Peyer's patch (tissue), 4 donors: ENCODE measurements around the gene TRAPPC2. TPM values are rescaled to one million over a fixed set of nuclear protein-coding genes. Genes with fewer than 3 reads are reported as not detected.

Experiments
- DNase-seq, 3 donors: peaks; one replicate each; pipeline ENCODE4 v3.0.0-alpha.2; 2017 to 2019
- H3K27ac ChIP-seq, 4 donors: fragments of 200-600 bp; sonication (generic); one replicate each; pipeline ENCODE4 v1.5.1; 2016 to 2019
- H3K27me3 ChIP-seq, 2 donors: fragments of 200-600 bp; sonication (generic); one replicate each; pipeline ENCODE4 v1.5.1; 2019
- H3K36me3 ChIP-seq, 3 donors: fragments of 200-600 bp; sonication (generic); one replicate each; pipeline ENCODE4 v1.5.1; 2016 to 2019
- H3K4me1 ChIP-seq, 4 donors: fragments of 200-600 bp; sonication (generic); one replicate each; pipeline ENCODE4 v1.5.1; 2016 to 2019
- H3K4me3 ChIP-seq, 4 donors: fragments of 200-600 bp; sonication (generic); 1 replicate in 3 of 4; 2 replicates in 1 of 4; pipeline ENCODE4 v1.5.1; 2016 to 2019; ENCODE audit warnings: mild to moderate bottlenecking in 1 of 4
- H3K9me3 ChIP-seq, 4 donors: fragments of 200-600 bp; sonication (generic); one replicate each; pipeline ENCODE4 v1.5.1; 2016 to 2019; ENCODE audit warnings: mild to moderate bottlenecking in 1 of 4
- CTCF ChIP-seq, 6 experiments: fragments of 450-650 bp in 4 of 6; fragments of 200-600 bp in 2 of 6; sonication (generic) in 1 of 6; IDR thresholded peaks; one replicate each; pipeline ENCODE4 v1.5.1; 2017 to 2019; ENCODE audit warnings: antibody characterized with exemption in 6 of 6, mild to moderate bottlenecking in 3 of 6, moderate library complexity in 1 of 6
- POLR2A ChIP-seq, 2 donors: fragments of 450-650 bp; IDR thresholded peaks; one replicate each; pipeline ENCODE4 v1.5.1; 2017; ENCODE audit warnings: antibody characterized with exemption in 2 of 2, mild to moderate bottlenecking in 2 of 2, moderate library complexity in 2 of 2
- total RNA-seq, 4 donors: library from RNA; depleted of rRNA; stranded (reverse); fragments of >200 nt; gene quantifications; one replicate each; pipeline ENCODE4 v1.1.0, GENCODE V29; 2016

TRAPPC2 gene
- 10 to 100 TPM; 13.3 to 23.6 (median 18.8) TPM for total RNA-seq

- peak within 1 kb of the TSS; percentile 93 to 96 (median 96) for H3K27ac ChIP-seq
- H3K36me3 ChIP-seq = peaks cover 0 to 2% (median 0%) of the 10 kb centered on the region in 3 donors
- no peaks in the 10 kb centered on the region for H3K4me1 ChIP-seq
- H3K4me3 ChIP-seq = peak within 1 kb of the TSS; percentile 68 to 88 (median 76)
- no peaks in the 10 kb centered on the region for H3K9me3 ChIP-seq
- TF ChIP-seq POLR2A (IDR thresholded peaks at IDR 0.05) = peak; percentile 96 to 99
- TF ChIP-seq CTCF (IDR thresholded peaks at IDR 0.05) = peak in 1 of 6 experiments; percentile 5
- peak; percentile 90 to 99 (median 95) for DNase-seq
- no peaks in the 10 kb centered on the region for H3K27me3 ChIP-seq
Observed at GRCh38 chrX:13734278-13735172, at the start of gene TRAPPC2, which contains the start of gene OFD1. Gene TRAPPC2, minus strand, starts transcription at chrX:13734620. Its CDS starts 14,657 bp downstream, at chrX:13719963. Gene OFD1, plus strand, starts transcription at chrX:13734748. Its CDS starts 324 bp downstream, at chrX:13735072.

- no peak overlapping the region for H3K27ac ChIP-seq
- no peak overlapping the region for H3K4me3 ChIP-seq
- H3K27me3 ChIP-seq = no peaks in the 10 kb centered on the region
- no peaks in the 10 kb centered on the region for H3K36me3 ChIP-seq
- H3K4me1 ChIP-seq = no peaks in the 10 kb centered on the region
- TF ChIP-seq CTCF (IDR thresholded peaks at IDR 0.05) (no peak), POLR2A (IDR thresholded peaks at IDR 0.05) (no peak)
- no peak for DNase-seq
- H3K9me3 ChIP-seq = no peaks in the 10 kb centered on the region
Observed at GRCh38 chrX:13780868-13781427, 46.5 kb upstream of the TRAPPC2 start.

- Histone ChIP-seq H3K4me3 (no peak overlapping the region), H3K9me3 (no peaks in the 10 kb centered on the region), H3K27me3 (no peaks in the 10 kb centered on the region), H3K27ac (no peak overlapping the region), H3K36me3 (no peaks in the 10 kb centered on the region), H3K4me1 (no peaks in the 10 kb centered on the region)
- TF ChIP-seq CTCF (IDR thresholded peaks at IDR 0.05) = no peak
- TF ChIP-seq POLR2A (IDR thresholded peaks at IDR 0.05) = no peak
- no peak for DNase-seq
Observed at GRCh38 chrX:13778916-13779315, 44.5 kb upstream of the TRAPPC2 start.

GRCh38 chrX:13776387-13776786 lies 42.0 kb upstream of the TRAPPC2 start:
- no peaks in the 10 kb centered on the region for H3K4me1 ChIP-seq
- no peaks in the 10 kb centered on the region for H3K36me3 ChIP-seq
- no peak overlapping the region for H3K27ac ChIP-seq
- H3K27me3 ChIP-seq = no peaks in the 10 kb centered on the region
- H3K4me3 ChIP-seq = no peak overlapping the region
- H3K9me3 ChIP-seq = no peaks in the 10 kb centered on the region
- no peak for TF ChIP-seq CTCF (IDR thresholded peaks at IDR 0.05)
- no peak for TF ChIP-seq POLR2A (IDR thresholded peaks at IDR 0.05)
- no peak for DNase-seq

- H3K27ac ChIP-seq = no peak overlapping the region
- TF ChIP-seq CTCF (IDR thresholded peaks at IDR 0.05) = no peak
- no peak for TF ChIP-seq POLR2A (IDR thresholded peaks at IDR 0.05)
- peaks cover 0 to 3% (median 0%) of the 10 kb centered on the region in 3 donors for H3K36me3 ChIP-seq
- no peak overlapping the region for H3K4me3 ChIP-seq
- H3K9me3 ChIP-seq = no peaks in the 10 kb centered on the region
- DNase-seq = no peak
- no peaks in the 10 kb centered on the region for H3K27me3 ChIP-seq
- no peaks in the 10 kb centered on the region for H3K4me1 ChIP-seq
Observed at GRCh38 chrX:13775837-13776236, 41.4 kb upstream of the TRAPPC2 start.
